H1 (cell line): ENCODE data around the gene PTPRE. TPM values are rescaled to one million over a fixed set of nuclear protein-coding genes. Genes with fewer than 3 reads are reported as not detected.

Experiments
- CTCF ChIA-PET: fragments of 300-600 bp; sonication (Branson Sonifier 250); formaldehyde crosslinking; loops from one replicate; lab custom pipeline; 2021; ENCODE audit not compliant: partially characterized antibody; lab: Charles Lee
- POLR2A ChIA-PET: fragments of 300-600 bp; sonication (Branson Sonifier 250); formaldehyde crosslinking; loops from one replicate; lab custom pipeline; 2021; ENCODE audit warnings: inconsistent platforms; ENCODE audit not compliant: partially characterized antibody; lab: Charles Lee
- DNase-seq, 2 experiments: peaks; one replicate each; pipeline versions ENCODE4 v3.0.0 to v3.0.0-alpha.2; 2010 to 2022; ENCODE audit warnings: low spot score in 2 of 2, low read depth in 1 of 2, mixed read lengths in 1 of 2
- FAIRE-seq: peaks from 2 replicates; lab custom pipeline; 2011; peaks lifted over from hg19 to GRCh38; lab: Jason Lieb, UNC
- H2AFZ ChIP-seq: 2 replicates; pipeline ENCODE4 v1.8.1; 2012; ENCODE audit warnings: low read length, inconsistent platforms
- H2AK5ac ChIP-seq: 2 replicates; pipeline ENCODE4 v1.6.1; 2013; ENCODE audit warnings: low read depth, low read length
- H2BK120ac ChIP-seq: replicated peaks from 2 replicates; pipeline ENCODE3; 2013; ENCODE audit warnings: low read depth, low read length, inconsistent platforms
- H2BK12ac ChIP-seq: 2 replicates; pipeline ENCODE4 v1.6.1; 2013; ENCODE audit warnings: low read depth, low read length
- H2BK15ac ChIP-seq: 2 replicates; pipeline ENCODE4 v1.6.1; 2013; ENCODE audit warnings: low read length
- H2BK20ac ChIP-seq: 2 replicates; pipeline ENCODE4 v1.6.1; 2013; ENCODE audit warnings: low read length
- H2BK5ac ChIP-seq: 2 replicates; pipeline ENCODE4 v1.6.1; 2013; ENCODE audit warnings: low read depth, low read length
- H3K14ac ChIP-seq: 2 replicates; pipeline ENCODE4 v1.6.1; 2013; ENCODE audit warnings: inconsistent platforms; ENCODE audit not compliant: insufficient read length
- H3K18ac ChIP-seq: 2 replicates; pipeline ENCODE4 v1.6.1; 2013; ENCODE audit warnings: low read length; ENCODE audit errors: extremely low read depth
- H3K23ac ChIP-seq: 2 replicates; pipeline ENCODE4 v1.6.1; 2013; ENCODE audit warnings: inconsistent platforms; ENCODE audit not compliant: insufficient read length
- H3K23me2 ChIP-seq: 2 replicates; pipeline ENCODE4 v1.6.1; 2013; ENCODE audit warnings: low read depth, low read length
- H3K27ac ChIP-seq: 2 replicates; pipeline ENCODE4 v1.6.1; 2011; ENCODE audit warnings: low read depth, low read length, inconsistent platforms
- H3K27me3 ChIP-seq, 4 experiments: replicated peaks in 1 of 4; 1 replicate in 1 of 4; 2 replicates in 3 of 4; pipeline versions ENCODE4 v1.6.1 to v1.8.1; 2011 to 2013; ENCODE audit warnings: low read length in 3 of 4, mild to moderate bottlenecking in 3 of 4, inconsistent platforms in 2 of 4, mixed read lengths in 2 of 4, moderate library complexity in 1 of 4; ENCODE audit not compliant: control insufficient read depth in 3 of 4, insufficient read depth in 3 of 4; ENCODE audit errors: extremely low read depth in 1 of 4
- H3K36me3 ChIP-seq, 4 experiments: 2 replicates each; pipeline versions ENCODE4 v1.6.1 to v1.8.1; 2011 to 2013; ENCODE audit warnings: mild to moderate bottlenecking in 4 of 4, low read length in 3 of 4, moderate library complexity in 2 of 4, control low read depth in 1 of 4, inconsistent platforms in 1 of 4; ENCODE audit not compliant: insufficient read depth in 4 of 4, control insufficient read depth in 2 of 4
- H3K4ac ChIP-seq: replicated peaks from 2 replicates; pipeline ENCODE3; 2013; ENCODE audit warnings: low read length, low read depth, mixed read lengths, inconsistent platforms; ENCODE audit not compliant: insufficient read length
- H3K4me1 ChIP-seq, 4 experiments: replicated peaks in 1 of 4; 1 replicate in 1 of 4; 2 replicates in 3 of 4; pipeline versions ENCODE4 v1.6.1 to v1.8.1; 2011 to 2013; ENCODE audit warnings: low read length in 3 of 4, inconsistent platforms in 2 of 4, mixed read lengths in 1 of 4; ENCODE audit not compliant: insufficient read depth in 4 of 4, control insufficient read depth in 3 of 4
- H3K4me2 ChIP-seq, 2 experiments: 2 replicates each; pipeline versions ENCODE4 v1.6.1 to v1.8.1; 2011 to 2013; ENCODE audit warnings: low read depth in 2 of 2, low read length in 2 of 2, control low read depth in 1 of 2, inconsistent platforms in 1 of 2, mild to moderate bottlenecking in 1 of 2; ENCODE audit not compliant: insufficient read depth in 1 of 2
- H3K4me3 ChIP-seq, 4 experiments: fragments of 200-600, 300-600 bp in 1 of 4; sonication (generic), shearing (Covaris generic), sonication (Bioruptor Twin) in 1 of 4; 2 replicates each; pipeline versions ENCODE4 v1.5.1 to v1.8.1; 2011 to 2016; ENCODE audit warnings: low read length in 4 of 4, low read depth in 3 of 4, control low read depth in 2 of 4, inconsistent platforms in 2 of 4, mild to moderate bottlenecking in 2 of 4, mixed read lengths in 1 of 4, moderate library complexity in 1 of 4; ENCODE audit not compliant: insufficient read depth in 2 of 4; ENCODE audit errors: extremely low read depth in 1 of 4
- H3K56ac ChIP-seq: replicated peaks from 2 replicates; pipeline ENCODE3; 2013; ENCODE audit warnings: low read depth, mild to moderate bottlenecking, mixed read lengths, low read length, inconsistent platforms; ENCODE audit not compliant: insufficient read length
- H3K79me1 ChIP-seq: 2 replicates; pipeline ENCODE4 v1.6.1; 2013; ENCODE audit warnings: low read depth, low read length, control low read depth
- H3K79me2 ChIP-seq, 2 experiments: 2 replicates each; pipeline versions ENCODE4 v1.6.1 to v1.8.1; 2012 to 2013; ENCODE audit warnings: low read length in 2 of 2, mild to moderate bottlenecking in 2 of 2, inconsistent platforms in 1 of 2; ENCODE audit not compliant: insufficient read depth in 2 of 2, control insufficient read depth in 1 of 2
- H3K9ac ChIP-seq, 4 experiments: replicated peaks in 1 of 4; 1 replicate in 1 of 4; 2 replicates in 3 of 4; pipeline versions ENCODE4 v1.6.1 to v1.8.1; 2011 to 2013; ENCODE audit warnings: low read depth in 3 of 4, low read length in 3 of 4, control low read depth in 2 of 4, mild to moderate bottlenecking in 2 of 4, moderate library complexity in 2 of 4, inconsistent platforms in 1 of 4; ENCODE audit errors: extremely low read depth in 1 of 4
- H3K9me3 ChIP-seq, 2 experiments: 2 replicates each; pipeline versions ENCODE4 v1.6.1 to v1.8.1; 2012 to 2013; ENCODE audit warnings: mild to moderate bottlenecking in 2 of 2, moderate library complexity in 2 of 2, control low read depth in 1 of 2, inconsistent platforms in 1 of 2, low read depth in 1 of 2, low read length in 1 of 2, mixed read lengths in 1 of 2; ENCODE audit not compliant: insufficient read depth in 2 of 2
- H4K20me1 ChIP-seq, 2 experiments: replicated peaks in 1 of 2; 2 replicates each; pipeline versions ENCODE3 to v1.8.1; 2011 to 2013; ENCODE audit warnings: inconsistent platforms in 2 of 2, low read length in 2 of 2, mild to moderate bottlenecking in 1 of 2; ENCODE audit not compliant: insufficient read depth in 2 of 2, control insufficient read depth in 1 of 2
- H4K5ac ChIP-seq: 2 replicates; pipeline ENCODE4 v1.6.1; 2013; ENCODE audit warnings: low read length, low read depth, mixed read lengths, inconsistent platforms; ENCODE audit not compliant: insufficient read length
- H4K8ac ChIP-seq: 2 replicates; pipeline ENCODE4 v1.8.0; 2013; ENCODE audit warnings: mild to moderate bottlenecking, moderate library complexity, low read length, inconsistent platforms; ENCODE audit not compliant: insufficient read depth; ENCODE audit errors: extremely low read depth
- H4K91ac ChIP-seq: replicated peaks from 2 replicates; pipeline ENCODE3; 2013; ENCODE audit warnings: low read length, mixed read lengths, inconsistent platforms; ENCODE audit not compliant: insufficient read length
- MAFK ChIP-seq: IDR thresholded peaks from 2 replicates; pipeline ENCODE4 v1.6.1; 2012; ENCODE audit warnings: low read depth, mild to moderate bottlenecking, improper control_type of control experiment, low read length
- WGBS, 2 experiments: shearing (Covaris generic) in 1 of 2; methylation state at CpG; one replicate each; pipeline versions ENCODE4 v1.1.6 to v1.1.7; 2013 to 2015; ENCODE audit warnings: low lambda C conversion rate in 2 of 2, mixed read lengths in 2 of 2, inconsistent platforms in 1 of 2, low coverage in 1 of 2, missing lambda C conversion rate in 1 of 2; ENCODE audit not compliant: insufficient replicate concordance in 2 of 2, insufficient coverage in 1 of 2, insufficient read length in 1 of 2; ENCODE audit errors: extremely low coverage in 1 of 2, missing lambda C conversion rate in 1 of 2; 5-methylcytosine and 5-hydroxymethylcytosine counted together
- polyA plus RNA-seq, 7 experiments: library from polyadenylated mRNA; depleted of rRNA in 3 of 7; stranded (reverse) in 5 of 7; unstranded in 2 of 7; fragments of >200 nt in 5 of 7; fragments of 200-250 nt in 2 of 7; gene quantifications; 1 replicate in 5 of 7; 2 replicates in 1 of 7; 4 replicates in 1 of 7; pipeline versions ENCODE4 v1.2.1 to v1.2.3, GENCODE V29; 2011 to 2013; ENCODE audit warnings: missing spikeins in 2 of 7, mixed read lengths in 2 of 7
- total RNA-seq: library from RNA; stranded (reverse); fragmentation: NEBNext Ultra II Directional; extraction: Animal tissue kit (Norgen Biotek cat#: 25700); gene quantifications from 2 replicates; pipeline ENCODE4 v1.2.1, GENCODE V29; 2021
- TF ChIP-seq, protein P1 (sequence below), 3 experiments: IDR thresholded peaks; 1 replicate in 2 of 3; 2 replicates in 1 of 3; pipeline versions ENCODE4 v1.5.1 to v1.6.1; 2011; ENCODE audit warnings: low read length in 3 of 3, mild to moderate bottlenecking in 3 of 3, inconsistent platforms in 2 of 3, low read depth in 1 of 3, moderate library complexity in 1 of 3; ENCODE audit not compliant: insufficient read depth in 1 of 3; ENCODE audit errors: control extremely low read depth in 1 of 3
- TF ChIP-seq, protein P2 (sequence below): IDR thresholded peaks from 2 replicates; pipeline ENCODE4 v1.6.1; 2011; ENCODE audit warnings: low read depth, mild to moderate bottlenecking, low read length; ENCODE audit not compliant: insufficient read depth

PTPRE gene
- total and polyA plus RNA-seq, 2 of the 8 experiments (the other 6 are each of a cell fraction or from before 2014, with no cell fraction given) = 0.33 to 0.54 TPM

DNA sequence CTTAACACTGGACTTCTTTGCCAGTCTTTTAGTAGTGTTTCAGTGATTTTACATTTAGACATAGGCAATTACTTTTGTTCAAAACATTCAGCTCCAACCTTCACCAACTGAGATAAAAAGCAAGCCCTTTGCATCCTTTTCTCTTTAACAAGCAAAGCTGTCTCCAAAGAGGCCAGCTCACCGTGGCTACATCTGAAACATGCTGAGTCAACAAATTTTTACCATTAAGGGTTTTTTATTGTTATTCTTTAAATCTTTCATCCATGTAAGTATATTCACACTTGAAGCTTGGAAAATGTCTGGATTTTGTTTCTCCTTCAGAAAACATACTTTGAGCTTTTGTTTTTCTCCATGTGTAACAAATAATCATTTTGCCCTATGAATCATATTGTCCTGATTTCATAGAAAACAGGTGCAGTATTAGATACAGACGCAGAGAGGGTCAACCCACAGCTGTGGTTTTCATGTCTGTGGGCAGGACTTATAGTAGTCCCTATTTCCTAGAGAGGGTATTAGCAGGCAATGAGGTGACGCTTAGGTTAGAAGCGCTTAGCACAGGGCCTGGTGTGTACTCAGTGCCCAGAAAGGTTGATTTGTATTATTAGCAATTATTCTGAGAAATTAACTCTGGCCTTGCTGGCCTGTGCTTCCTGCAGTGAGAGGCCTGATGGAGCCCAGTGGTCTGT is 119.9 kb downstream of the PTPRE start:
- 91% methylated on average over 4 of the region's 4 CpGs; no CpG with 5 or more reads in 1 of the 2 experiments for WGBS, 2 experiments
- Histone ChIP-seq H3K9me3 (no peaks in the 10 kb centered on the region), H3K27ac (no peak overlapping the region), H4K5ac (no peak overlapping the region), H3K4ac (no peak overlapping the region), H4K20me1 (no peaks in the 10 kb centered on the region), H3K36me3 (no peaks in the 10 kb centered on the region), H3K23ac (no peak overlapping the region), H2BK20ac (no peak overlapping the region), H2AFZ (no peak overlapping the region), H2BK12ac (no peak overlapping the region), H3K4me2 (no peak overlapping the region), H4K91ac (no peak overlapping the region), H3K18ac (no peak overlapping the region), H2BK15ac (no peak overlapping the region), H3K56ac (no peak overlapping the region), H3K27me3 (no peaks in the 10 kb centered on the region), H3K9ac (no peak overlapping the region), H3K4me1 (no peaks in the 10 kb centered on the region; a peak in 1 of 7 replicates), H2AK5ac (no peak overlapping the region), H3K14ac (no peak overlapping the region), H2BK5ac (no peak overlapping the region), H4K8ac (no peak overlapping the region), H3K79me2 (no peaks in the 10 kb centered on the region), H3K23me2 (no peaks in the 10 kb centered on the region), H2BK120ac (no peak overlapping the region), H3K79me1 (no peaks in the 10 kb centered on the region; the same call in 1 of the 2 replicates), H3K4me3 (no peak overlapping the region)
- TF ChIP-seq, protein P1, sequence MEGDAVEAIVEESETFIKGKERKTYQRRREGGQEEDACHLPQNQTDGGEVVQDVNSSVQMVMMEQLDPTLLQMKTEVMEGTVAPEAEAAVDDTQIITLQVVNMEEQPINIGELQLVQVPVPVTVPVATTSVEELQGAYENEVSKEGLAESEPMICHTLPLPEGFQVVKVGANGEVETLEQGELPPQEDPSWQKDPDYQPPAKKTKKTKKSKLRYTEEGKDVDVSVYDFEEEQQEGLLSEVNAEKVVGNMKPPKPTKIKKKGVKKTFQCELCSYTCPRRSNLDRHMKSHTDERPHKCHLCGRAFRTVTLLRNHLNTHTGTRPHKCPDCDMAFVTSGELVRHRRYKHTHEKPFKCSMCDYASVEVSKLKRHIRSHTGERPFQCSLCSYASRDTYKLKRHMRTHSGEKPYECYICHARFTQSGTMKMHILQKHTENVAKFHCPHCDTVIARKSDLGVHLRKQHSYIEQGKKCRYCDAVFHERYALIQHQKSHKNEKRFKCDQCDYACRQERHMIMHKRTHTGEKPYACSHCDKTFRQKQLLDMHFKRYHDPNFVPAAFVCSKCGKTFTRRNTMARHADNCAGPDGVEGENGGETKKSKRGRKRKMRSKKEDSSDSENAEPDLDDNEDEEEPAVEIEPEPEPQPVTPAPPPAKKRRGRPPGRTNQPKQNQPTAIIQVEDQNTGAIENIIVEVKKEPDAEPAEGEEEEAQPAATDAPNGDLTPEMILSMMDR (IDR thresholded peaks at IDR 0.05; ENCODE audit: control extremely low read depth in 1 of 3, insufficient read depth in 1 of 3, low read depth in 1 of 3, low read length in 3 of 3) = no peak
- TF ChIP-seq, protein P2, sequence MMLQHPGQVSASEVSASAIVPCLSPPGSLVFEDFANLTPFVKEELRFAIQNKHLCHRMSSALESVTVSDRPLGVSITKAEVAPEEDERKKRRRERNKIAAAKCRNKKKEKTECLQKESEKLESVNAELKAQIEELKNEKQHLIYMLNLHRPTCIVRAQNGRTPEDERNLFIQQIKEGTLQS = no peak
- peak; percentile 96 for TF ChIP-seq MAFK
- DNase-seq = no peak
- FAIRE-seq = no peak
- ChIA-PET CTCF (interaction anchor here (1.0 to 1.6 kb wide), 4 partner anchors 10 to 17 kb away, joined by 3 to 14 read pairs (median 4); no protein-coding TSS in a partner anchor), POLR2A (no interaction called here)
